Brain microvascular endothelial cell (primary cell): ENCODE results near the gene FAM107B.

Experiments used
- DNase-seq: peaks from one replicate; pipeline ENCODE4 v3.0.0-alpha.2; 2020
- H3K27ac ChIP-seq: fragments of 250-450 bp; sonication (Bioruptor Pico); 2 replicates; pipeline ENCODE4 v1.5.1; 2020; ENCODE audit warnings: mild to moderate bottlenecking, moderate library complexity
- H3K27me3 ChIP-seq: fragments of 250-450 bp; sonication (Bioruptor Pico); replicated peaks from 2 replicates; pipeline ENCODE4 v1.5.1; 2020; ENCODE audit warnings: mild to moderate bottlenecking
- H3K36me3 ChIP-seq: fragments of 250-450 bp; sonication (Bioruptor Pico); replicated peaks from 2 replicates; pipeline ENCODE4 v1.5.1; 2020; ENCODE audit warnings: mild to moderate bottlenecking
- H3K4me3 ChIP-seq: 2 replicates; pipeline ENCODE4 v1.5.1; 2011; ENCODE audit warnings: low read depth, mild to moderate bottlenecking, control low read depth, low read length, moderate library complexity
- CTCF ChIP-seq: IDR thresholded peaks from 2 replicates; pipeline ENCODE4 v1.5.1; 2011; ENCODE audit warnings: low read depth, mild to moderate bottlenecking, moderate library complexity, low read length, control low read depth, inconsistent platforms; ENCODE audit errors: missing control alignments
- in situ Hi-C: cut with HindIII; loops from 2 replicates; pipeline ENCODE4 v1.10.0; 2017; ENCODE audit warnings: low sequenced_read_pairs, low pct_ligation_motif_present

The FAM107B gene

DNA sequence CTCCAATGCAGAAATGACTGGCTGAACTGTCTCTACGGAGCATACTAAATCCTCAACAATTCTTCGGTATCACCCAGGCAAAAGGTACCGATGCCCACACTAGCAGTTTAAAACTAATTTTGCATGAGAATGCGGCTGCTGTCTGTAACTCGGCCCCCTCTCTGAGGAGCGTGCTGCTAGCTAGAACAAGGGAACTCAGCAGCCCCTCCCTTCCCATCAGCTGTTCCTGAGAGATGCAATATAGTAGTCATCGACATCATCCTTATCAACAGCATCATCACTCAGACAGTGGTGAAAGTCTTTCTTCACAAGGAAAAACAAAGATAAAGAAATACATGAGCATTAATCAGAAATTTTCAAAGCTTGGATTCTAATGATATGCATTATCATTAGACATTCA lies 254.9 kb downstream of the FAM107B start:
- in situ Hi-C loops: no loop called here
- Histone ChIP-seq H3K4me3 (no peak overlapping the region), H3K27me3 (no peaks in the 10 kb centered on the region), H3K36me3 (no peaks in the 10 kb centered on the region), H3K27ac (no peak overlapping the region)
- TF ChIP-seq CTCF: no peak
- DNase-seq: no peak

- in situ Hi-C loops: no loop called here
- Histone ChIP-seq H3K36me3 (no peaks in the 10 kb centered on the region), H3K27me3 (no peaks in the 10 kb centered on the region), H3K4me3 (no peak overlapping the region), H3K27ac (no peak overlapping the region)
- DNase-seq: no peak
- no peak for TF ChIP-seq CTCF
Measured at GRCh38 chr10:14518149-14518548, 256.5 kb downstream of the FAM107B start.

GRCh38 chr10:14513123-14513522 lies 261.6 kb downstream of the FAM107B start:
- TF ChIP-seq CTCF: no peak
- in situ Hi-C loops: no loop called here
- Histone ChIP-seq H3K27ac (no peak overlapping the region), H3K4me3 (no peak overlapping the region), H3K36me3 (peaks cover 5% of the 10 kb centered on the region), H3K27me3 (no peaks in the 10 kb centered on the region)
- no peak for DNase-seq

DNA sequence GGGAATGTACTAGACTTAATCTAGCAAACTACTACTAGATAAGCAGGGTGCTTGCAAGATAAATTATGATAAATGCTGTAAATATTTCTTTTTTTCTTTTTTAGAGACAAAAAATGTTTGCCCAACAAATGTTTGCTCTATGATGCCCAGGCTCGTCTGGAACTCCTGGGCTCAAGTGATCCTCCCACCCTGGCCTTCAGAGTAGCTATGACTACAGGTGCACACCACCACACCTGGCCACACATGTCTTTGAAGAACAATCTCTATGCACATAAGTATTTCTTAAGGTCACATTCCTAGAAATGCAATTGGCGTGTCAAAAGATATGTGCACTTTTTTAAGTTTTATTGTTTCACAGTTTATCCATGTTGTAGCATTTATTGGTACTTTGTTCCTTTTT lies 264.4 kb downstream of the FAM107B start:
- Histone ChIP-seq H3K4me3 (no peak overlapping the region), H3K36me3 (peaks cover 5% of the 10 kb centered on the region), H3K27ac (no peak overlapping the region), H3K27me3 (no peaks in the 10 kb centered on the region)
- in situ Hi-C loops: no loop called here
- no peak for TF ChIP-seq CTCF
- no peak for DNase-seq

GRCh38 chr10:14508725-14509124 lies 266.0 kb downstream of the FAM107B start:
- H3K27me3 ChIP-seq: no peaks in the 10 kb centered on the region
- no peak overlapping the region for H3K27ac ChIP-seq
- H3K4me3 ChIP-seq: no peak overlapping the region
- no peak for DNase-seq
- TF ChIP-seq CTCF: no peak
- in situ Hi-C loops: no loop called here
- peaks cover 5% of the 10 kb centered on the region for H3K36me3 ChIP-seq

DNA sequence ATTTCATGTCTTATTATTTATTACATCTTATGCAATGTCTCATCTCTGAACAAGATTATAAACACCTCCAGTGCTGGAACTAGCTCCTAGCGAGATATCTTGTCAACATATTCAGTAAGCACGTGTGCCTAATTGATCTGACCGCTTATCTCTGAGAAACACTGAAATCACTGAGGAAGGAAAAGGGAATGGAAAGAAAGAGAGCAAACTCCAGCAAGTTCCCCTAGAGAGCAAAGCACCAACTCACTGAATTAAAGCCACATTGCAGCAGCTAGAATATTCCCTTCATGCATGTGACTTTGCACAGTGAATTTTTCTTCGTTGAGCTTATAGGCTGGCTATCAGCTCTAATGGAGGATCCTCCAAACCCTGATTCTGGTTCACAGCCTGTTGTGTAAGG lies 266.9 kb downstream of the FAM107B start:
- H3K27me3 ChIP-seq: no peaks in the 10 kb centered on the region
- TF ChIP-seq CTCF: no peak
- DNase-seq: no peak
- no peak overlapping the region for H3K27ac ChIP-seq
- in situ Hi-C loops: no loop called here
- peaks cover 5% of the 10 kb centered on the region for H3K36me3 ChIP-seq
- H3K4me3 ChIP-seq: no peak overlapping the region
